CD4-positive, alpha-beta T cell treated with Interleukin-17A for 4 hours (primary cell): ENCODE measurements around the gene SH3RF3.

ENCODE experiments used
- DNase-seq: peaks from one replicate; pipeline ENCODE4 v3.0.0-alpha.2; 2020; ENCODE audit warnings: mixed read lengths

Gene SH3RF3

DNA sequence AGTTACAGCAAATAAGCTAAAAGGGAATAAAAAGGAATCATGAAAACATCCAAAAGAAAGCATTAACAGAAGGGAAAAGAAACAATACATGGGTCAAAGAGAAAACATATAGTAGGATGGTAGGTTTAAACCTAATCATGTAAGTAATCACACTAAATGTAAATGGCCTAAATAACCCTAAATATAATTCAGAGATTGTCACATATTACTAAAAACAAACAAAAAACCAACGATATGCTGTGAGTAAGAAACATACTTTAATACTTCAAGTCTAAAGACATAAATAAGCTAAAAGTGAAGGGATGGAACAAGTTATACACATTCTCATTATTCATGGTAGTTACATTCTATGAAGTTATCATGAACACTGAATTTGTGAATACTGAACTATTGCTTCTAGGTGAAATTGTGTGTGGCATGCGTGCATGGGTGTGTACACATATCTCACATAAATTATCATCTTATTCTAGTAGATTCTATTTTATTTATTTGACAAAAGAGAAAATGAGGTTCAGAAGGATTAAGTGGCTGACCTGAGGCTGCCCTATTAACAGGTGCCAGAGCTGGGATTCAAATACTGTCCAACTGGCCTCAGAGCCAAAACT, 313.8 kb downstream of the SH3RF3 start:
- DNase-seq: no peak

DNA sequence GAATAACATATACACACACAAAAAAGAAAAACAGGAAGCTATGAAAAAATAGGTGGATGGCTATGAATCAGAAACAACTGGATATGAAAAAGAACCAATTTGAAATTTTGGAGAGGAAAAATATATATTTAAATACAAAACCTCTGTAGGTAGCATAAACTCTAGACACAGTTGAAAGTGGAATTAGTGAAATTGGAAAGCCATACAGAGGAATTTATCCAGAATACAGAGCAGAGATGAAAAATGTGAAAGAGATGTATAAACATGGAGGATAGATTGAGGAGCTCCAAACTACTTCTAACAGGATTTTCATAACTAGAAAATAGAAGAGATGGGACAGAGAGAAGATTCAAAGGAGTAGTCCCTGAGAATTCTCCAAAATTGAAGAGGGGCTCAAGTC, 315.9 kb downstream of the SH3RF3 start:
- no peak for DNase-seq

DNA sequence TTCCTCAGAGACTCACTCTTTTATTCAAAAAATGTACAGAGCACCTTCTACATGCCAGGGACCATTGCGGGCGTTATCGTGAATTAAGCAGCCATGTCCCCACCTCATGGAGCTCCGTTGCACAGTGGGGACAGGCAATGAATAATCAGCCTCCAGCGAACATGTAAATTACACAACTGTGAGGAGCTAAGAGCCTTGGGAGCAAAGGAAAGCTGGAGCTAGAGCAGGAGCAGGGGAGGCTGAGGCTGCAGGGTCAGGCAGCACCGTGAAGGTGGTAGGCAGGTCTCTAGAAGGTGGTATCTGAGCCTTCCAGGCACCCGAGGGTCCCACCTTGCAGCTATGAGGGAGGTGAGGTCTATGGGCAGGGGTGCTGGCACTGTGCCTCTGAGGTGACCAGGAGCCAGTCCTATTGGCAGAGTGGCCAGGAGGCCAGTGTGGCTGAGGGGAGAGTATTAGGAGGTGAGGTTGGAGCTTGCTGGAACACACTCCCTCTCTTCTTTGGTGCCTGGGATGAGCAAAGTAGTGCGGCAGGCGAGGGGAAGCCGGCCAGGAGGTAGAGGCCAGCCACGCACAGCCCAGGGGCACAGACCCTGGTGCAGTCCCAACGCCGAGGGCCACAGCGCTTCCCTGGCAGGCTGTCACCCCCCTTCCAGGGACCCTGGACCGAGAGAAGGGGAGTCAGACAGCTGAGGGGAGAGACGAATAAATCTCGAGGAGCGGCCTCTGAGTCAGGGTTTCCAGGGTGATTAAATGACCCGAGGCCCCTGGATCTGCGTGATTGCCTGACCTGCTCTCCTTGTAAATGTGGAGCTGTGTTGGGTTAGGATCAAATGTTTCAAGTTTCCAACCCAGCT, 317.5 kb downstream of the SH3RF3 start:
- no peak for DNase-seq

DNA sequence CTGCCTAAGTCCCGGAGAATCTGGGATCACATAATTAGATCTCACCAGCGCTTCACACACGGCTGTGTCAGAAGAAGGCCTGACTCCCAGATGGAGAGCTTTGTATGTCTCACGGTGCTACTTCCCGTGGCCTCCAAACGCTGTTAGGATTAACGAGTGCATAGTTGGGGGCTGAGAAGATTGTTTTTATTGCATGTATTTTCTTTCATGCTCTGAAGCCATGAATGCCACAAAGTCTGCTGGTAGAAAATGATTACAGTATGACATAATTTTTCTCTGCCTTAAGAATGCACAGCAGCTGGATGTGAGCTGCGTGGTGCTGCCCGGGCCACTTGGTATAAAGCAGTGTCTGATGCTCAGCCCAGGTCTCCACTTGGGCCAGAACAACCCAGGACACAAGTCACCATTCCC, 318.3 kb downstream of the SH3RF3 start:
- DNase-seq: no peak

DNA sequence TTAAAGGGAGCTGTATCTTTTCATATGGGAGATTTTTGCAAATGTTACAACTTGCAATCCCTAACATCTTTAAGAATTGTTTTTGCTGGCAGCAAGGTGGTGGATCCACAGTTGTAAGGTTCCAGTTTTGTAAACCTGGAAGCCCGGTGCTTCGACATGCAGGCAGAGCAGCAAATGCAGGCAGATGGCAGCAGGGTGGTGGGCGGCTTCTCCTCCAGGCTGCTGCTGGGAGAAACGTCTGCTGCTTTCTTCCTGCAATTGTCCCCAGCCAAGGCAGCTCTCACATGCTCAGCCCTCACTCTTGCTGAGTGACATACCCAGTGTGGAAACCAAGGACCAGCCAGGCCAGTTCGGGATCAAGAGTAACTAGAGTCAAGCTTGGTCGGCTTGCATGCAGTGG, 318.8 kb downstream of the SH3RF3 start:
- DNase-seq: no peak

DNA sequence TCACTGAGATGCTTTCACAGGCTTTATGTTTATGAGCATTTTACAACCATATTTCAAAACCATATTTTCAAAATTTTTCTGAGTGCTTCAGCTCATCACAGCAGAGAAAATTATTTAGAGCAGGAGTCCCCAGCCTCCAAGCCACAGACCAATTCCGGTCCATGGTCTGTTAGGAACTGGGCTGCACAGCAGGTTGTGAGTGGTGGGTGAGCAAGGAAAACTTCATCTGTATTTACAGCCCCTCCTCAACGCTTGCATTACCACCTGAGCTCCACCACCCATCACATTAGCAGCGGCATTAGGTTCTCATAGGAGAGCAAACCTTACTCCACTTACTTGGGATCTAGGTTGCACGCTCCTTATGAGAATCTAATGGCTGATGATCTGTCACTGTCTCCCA, 319.2 kb downstream of the SH3RF3 start:
- no peak for DNase-seq

DNA sequence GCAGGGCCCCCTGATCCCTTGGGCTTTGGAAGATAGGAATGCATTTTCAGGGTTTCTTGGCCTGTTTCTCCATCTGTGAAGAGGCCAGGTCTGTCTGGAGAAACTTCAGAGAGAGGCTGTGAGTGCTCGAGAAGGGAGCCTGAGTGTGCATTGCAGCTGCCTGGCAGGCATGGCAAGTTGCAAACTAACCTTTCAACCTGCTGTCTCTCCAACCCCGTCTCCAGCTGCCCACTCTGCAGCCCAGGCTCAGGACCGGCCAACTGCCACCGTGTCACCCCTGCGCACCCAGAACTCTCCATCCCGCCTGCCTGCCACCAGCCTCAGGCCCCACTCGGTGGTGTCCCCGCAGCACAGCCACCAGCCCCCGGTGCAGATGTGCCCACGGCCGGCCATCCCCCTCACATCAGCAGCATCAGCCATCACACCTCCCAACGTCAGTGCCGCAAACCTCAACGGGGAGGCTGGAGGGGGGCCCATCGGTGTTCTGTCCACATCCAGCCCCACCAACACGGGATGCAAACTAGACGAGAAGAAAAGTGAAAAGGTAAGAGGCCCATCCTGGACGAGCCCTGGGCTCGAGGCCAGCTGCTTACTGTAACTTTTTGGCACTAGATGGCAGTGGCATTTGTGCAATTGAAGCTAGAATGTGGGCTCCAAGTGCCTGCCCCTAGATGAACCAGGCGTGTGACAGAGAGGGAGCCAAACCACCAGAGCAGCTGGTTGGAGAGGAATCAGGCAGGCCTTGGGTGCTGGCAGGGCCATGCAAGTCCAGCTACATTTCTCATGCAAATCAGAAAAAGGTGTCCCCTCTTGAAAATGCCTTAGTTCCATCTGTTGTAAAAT, 320.2 kb downstream of the SH3RF3 start:
- DNase-seq: no peak

DNA sequence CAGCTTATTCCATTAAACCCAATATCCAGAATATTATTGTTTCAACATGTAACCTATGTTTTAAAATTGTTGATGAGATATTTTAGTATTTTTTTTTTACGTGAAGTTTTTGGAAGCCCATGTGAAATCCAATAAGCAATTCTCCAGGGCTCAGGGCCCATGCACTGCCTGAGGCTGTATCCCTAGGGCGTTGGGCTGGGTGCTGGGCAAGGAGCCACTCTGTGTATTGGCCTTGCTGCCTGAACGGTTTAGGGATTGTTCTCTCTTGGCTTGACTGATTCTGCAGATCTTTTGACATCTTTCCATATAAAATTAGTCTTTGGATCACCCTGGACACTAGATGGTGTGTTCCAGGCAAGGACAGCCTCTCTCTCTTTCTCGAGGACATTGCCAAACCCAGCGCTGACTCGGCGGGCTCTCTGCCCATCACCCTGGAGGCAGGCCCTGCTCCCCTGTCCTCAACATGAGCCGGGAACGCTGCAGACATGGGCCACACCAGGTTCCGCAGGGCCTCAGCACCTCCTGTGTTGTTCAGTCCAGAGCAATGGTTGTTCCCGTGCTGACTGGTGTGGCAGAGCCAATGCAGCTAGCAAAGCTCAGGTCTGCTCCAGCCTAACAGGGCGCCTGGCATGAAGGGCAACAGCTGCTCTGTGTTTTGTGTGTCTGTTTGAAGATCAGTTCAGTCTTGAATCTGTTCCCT, 321.7 kb downstream of the SH3RF3 start:
- DNase-seq: no peak

DNA sequence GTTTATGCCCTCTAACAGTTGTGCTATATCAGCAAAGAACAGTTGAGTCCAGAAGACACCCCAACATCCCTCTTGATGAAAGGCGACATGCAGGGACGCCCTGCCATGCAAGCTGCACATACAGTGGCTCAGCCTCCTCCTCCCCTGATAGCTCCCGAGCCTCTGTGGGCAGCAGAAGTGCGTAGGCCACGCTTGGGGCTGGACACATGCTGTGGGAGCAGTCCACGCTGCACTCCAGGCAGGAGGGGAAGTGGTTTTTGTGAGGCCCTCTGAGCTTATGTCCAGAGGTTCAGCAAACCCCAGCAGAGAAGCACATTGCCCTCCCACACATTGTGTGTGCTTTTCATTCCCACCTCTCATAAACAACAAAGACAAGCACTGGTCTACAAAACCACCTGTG, 322.7 kb downstream of the SH3RF3 start:
- DNase-seq: no peak

DNA sequence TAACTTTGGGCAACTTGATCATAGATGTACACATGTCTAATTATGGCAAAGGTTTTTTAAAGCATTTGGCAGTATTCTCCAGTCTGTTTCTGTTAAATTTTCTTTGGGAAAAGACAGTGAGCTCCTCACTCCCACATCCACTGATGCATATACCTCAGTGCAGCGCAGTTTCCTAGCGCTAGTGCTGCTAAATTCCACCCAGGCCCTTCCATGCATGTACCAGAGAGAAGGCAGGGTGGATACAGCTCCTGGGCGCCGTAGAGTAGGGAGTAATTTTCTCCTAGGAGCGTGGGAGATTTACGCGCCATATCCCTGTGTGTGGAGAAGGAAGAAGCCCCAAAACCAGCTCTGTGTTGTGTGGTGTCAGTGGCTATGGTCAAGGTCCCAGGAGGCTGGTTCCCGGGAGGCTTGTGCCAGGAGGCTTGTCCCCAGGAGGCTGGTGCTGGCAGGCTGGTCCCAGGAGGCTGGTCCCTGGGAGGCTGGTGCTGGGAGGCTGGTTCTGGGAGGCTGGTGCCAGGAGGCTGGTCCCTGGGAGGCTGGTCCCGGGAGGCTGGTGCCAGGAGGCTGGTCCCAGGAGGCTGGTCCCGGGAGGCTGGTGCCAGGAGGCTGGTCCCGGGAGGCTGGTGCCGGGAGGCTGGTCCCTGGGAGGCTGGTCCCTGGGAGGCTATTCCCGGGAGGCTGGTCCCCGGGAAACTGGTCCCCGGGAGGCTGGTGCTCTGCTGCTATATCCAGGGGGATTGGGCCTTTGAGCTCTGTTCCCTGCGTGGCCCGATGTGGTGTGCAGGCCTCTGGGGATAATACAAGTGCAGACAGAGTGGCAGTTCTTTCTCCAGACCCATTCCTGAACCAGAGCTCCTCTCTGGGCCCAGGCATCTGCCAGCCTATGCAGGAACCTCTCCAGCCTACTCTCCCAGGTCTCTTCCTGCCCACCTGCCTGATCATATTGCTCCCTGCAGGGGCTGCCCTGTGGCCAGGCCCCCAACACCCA, 323.6 kb downstream of the SH3RF3 start:
- no peak for DNase-seq

DNA sequence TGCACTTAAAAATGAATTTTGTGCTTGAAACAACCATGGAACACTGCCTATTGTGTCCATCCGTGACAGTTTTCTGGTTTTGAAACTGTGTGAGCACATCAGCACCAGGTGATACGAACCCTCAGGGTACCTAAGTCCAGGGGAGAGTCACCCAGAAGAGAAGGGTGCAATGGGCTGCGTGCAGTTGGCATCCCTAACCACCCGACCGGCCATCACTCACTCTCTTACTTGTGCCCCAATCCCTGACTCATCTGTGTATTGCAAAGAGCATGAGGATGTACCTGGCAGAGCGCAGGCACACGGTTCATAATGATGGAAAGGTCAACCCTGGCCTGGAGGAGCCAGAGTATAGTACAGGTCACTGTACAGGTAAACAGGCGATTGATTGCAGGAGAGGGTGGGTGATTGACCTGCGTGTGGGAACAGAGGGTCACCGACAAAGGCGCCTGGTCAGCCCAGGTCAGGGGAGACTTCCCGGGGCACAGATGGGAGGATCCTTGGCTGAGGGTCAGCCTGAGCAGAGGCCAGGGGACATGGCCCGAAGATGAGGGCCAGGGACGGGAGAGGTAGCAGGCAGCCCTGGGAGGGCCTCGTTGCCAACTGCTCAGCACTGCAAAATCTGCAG, 324.5 kb downstream of the SH3RF3 start:
- no peak for DNase-seq

DNA sequence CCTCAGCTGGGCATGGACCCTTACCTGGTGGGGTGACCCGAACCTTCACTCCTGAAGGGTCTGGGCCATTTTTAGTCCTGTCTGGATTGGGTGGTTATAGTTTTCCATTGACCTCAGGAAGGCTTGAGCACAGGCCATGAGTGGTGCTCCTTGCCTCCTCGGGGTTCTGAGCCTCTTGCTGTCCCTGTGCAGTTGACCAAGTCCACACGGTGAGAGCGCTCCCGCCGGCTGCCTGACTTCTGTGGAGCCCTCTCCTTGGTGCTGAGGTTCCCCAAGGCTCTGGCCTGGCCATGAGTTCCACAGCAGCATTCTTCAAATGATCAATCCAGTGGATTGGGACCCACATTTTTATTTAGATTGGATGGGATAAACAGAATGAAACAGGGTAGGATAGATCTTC, 325.3 kb downstream of the SH3RF3 start:
- DNase-seq: no peak

DNA sequence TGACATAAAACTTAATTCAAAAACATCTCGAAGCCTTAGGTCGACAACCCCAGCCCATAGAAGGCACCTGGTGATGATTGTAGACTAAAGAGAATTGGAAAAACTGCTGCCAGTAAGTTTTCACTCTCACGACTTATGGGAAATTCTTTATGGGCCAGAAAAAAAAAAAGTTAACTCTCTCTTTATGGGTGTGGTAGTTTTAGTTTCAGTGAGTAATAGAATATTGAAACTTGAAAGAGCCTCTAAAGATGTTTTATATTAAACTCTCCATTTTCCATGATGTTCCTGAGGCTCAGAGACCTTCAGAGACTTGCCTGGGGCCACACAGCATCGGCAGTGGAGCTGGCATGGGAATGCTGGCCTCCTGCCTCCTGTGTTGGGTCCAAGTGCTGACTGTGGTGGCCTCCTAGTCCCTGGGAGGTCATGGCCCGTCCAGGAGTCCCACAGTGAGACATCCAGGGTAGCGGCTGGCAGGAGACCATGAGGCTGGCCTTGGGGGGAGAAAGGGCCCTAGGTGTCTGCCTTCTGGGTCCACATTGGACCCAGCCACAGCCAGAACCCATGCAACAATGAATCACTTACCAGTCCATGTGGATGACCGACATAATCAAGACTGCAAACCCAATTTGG, 325.9 kb downstream of the SH3RF3 start:
- DNase-seq: no peak

DNA sequence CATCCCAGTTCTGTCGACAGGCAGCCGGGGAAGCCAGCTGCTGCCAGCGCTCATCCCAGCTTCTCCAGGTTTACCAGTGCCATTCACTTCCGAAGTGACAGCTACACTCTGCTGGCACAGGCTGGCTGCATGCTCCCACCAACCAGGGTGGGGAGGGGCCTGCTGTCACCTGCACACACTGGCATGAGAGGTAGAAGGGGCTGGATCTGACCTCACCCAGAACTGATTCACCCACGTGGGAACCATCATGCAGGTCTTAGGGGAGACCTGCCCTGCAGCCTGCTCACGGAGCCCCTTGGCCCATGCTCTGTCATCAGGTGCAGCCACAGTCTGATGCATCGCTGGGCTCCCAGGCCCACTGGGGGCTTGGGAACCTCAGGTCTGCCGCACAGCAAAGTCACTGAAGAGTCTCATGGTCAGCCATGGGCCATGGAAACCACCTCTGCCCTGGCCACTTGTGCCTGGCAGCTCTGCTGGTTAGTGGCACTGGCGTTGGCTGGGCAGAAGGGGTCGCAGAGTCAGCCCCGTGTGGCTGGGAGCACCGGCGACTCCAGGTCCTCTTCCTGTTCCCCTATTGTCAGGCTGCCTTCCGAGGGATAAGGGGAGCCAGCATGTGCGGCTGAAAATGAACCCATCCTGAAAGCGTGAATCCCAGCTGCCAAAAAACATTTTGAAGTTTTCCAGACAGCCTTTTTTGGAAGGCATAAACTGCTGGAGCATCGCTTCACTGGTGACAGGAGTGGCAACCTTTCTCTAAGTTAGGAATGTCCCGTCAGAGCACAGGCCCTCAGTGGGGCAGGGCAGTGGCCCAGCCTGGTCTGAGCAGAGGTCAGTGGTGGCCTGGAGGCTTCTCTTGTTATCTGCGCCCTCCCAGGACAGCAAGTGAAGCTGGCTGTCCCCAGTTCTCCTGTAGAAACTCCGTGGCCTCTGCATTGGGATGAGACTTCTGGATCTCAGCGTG, 327.0 kb downstream of the SH3RF3 start:
- no peak for DNase-seq

DNA sequence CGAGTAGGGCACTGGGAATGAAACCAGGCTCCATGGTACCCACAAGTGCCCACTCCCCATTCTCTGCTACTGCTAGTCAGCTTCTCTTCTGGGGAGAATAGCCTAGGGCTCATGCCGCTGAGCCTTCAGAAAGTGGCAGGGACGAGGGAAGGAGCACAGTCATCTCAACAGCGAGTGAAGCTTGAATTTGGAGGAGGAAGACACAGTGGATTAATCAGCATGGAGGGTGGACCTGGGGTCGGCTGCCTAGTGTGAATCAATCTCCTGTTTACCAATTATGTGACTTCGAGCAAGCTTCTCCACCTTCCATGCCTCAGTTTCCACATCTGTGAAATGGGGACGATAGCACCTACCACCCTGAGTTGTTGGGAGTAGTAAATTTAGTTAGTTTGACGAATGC, 327.8 kb downstream of the SH3RF3 start:
- DNase-seq: no peak

DNA sequence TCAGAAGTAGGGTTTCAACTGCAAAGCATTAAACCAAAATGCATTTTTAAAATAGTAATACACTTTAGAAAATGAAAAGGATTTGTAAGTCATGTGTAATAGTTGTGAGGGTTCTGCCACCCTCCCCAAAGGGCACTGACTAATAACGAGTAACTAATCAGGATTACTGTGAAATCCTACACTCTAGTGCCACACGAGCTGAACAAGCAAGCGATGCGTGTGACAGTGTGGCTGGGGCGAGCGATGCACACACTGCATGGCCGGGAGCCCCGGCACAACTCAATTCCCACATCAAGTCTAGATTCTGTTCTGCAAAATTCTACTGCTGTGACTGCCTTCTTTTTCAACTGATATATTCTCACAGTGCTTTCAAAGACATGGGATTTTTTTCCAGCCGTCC, 328.4 kb downstream of the SH3RF3 start:
- DNase-seq: no peak

DNA sequence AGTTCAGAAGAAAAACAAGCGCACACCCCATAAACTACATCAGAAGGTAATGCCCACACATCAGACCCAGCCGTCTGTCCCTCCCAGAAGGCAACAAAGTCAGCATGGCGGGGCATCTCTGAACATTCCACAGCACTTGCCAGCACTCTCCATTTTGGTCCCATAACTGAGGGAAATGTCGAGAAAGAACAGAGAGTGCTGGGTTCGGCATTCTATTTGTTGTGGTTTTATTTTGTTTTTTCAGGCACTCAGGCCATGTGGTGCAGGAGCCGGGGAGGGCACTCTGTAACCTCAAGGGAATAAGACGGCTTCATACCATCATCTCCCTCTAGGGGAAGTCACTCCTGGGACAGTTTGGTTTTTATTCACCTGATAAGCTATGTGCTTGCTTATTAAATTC, 328.8 kb downstream of the SH3RF3 start:
- DNase-seq: no peak

DNA sequence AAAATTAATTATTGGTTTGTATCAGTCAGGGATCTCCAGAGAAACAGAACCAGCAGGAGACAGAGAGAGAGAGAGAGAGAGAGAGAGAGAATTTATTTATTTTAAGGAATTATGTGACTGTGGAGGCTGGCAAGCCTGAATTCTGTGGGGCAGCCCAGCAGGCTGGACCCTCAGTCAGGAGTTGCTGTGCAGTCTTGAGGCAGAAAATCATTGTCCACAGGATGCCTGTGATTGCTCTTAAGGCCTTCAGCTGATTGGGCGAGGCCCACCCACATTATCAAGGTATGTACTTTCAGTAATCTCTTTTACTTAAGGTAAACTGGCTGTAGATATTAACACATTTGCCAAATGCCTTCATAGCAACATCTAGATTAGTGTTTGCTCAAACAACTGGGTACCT, 329.5 kb downstream of the SH3RF3 start:
- DNase-seq: no peak

DNA sequence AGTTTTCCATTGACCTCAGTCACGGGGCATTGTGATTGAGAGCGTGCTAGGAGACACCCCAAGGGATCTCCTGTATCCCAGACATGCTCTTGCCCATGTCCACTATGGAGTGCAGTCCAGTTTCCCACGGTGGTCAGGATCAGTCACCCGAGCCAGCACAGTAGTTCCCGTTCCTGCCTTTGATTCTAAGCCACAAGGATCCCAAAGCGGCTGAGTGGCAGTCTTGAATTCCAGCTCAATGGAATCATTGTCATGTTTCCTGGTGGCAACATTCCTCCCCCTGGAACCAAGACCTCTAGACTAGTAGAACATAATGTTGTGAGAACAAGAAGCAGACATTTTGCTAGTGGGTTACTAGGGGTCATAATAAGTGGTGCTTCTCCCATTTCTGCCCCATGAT, 330.5 kb downstream of the SH3RF3 start:
- no peak for DNase-seq
